ENCODE measurements around the gene GRIN2B. TPM values are rescaled to one million over a fixed set of nuclear protein-coding genes. Genes with fewer than 3 reads are reported as not detected.

GRIN2B gene
- total RNA-seq, 1 donor from 2014 or later, result under 0.01 TPM

- Histone ChIP-seq H3K9me3 (ENCODE audit: control insufficient read depth in 3 of 3, low read length in 3 of 3) (no peaks in the 10 kb centered on the region), H3K27me3 (ENCODE audit: control insufficient read depth in 3 of 3, insufficient read depth in 3 of 3, low read length in 3 of 3) (peaks cover 6 to 31% (median 9%) of the 10 kb centered on the region in 3 donors), H3K4me3 (ENCODE audit: low read length in 3 of 3) (no peak overlapping the region), H3K27ac (ENCODE audit: low read depth, low read length) (no peak overlapping the region), H3K4me1 (ENCODE audit: control insufficient read depth in 3 of 3, insufficient read depth in 3 of 3, low read length in 3 of 3) (no peaks in the 10 kb centered on the region), H3K36me3 (ENCODE audit: control insufficient read depth in 3 of 3, insufficient read depth in 3 of 3, low read length in 3 of 3) (no peaks in the 10 kb centered on the region), H3K9ac (ENCODE audit: low read depth in 1 of 3, low read length in 3 of 3) (no peak overlapping the region)
Measured at GRCh38 chr12:13961971-13962370, 19.4 kb downstream of the GRIN2B start.

GRCh38 chr12:13959131-13959723 is 22.2 kb downstream of the GRIN2B start:
- peaks cover 6 to 25% (median 9%) of the 10 kb centered on the region in 3 donors for H3K27me3 ChIP-seq (ENCODE audit: control insufficient read depth in 3 of 3, insufficient read depth in 3 of 3, low read length in 3 of 3)
- no peak overlapping the region for H3K4me3 ChIP-seq (ENCODE audit: low read length in 3 of 3)
- no peak overlapping the region for H3K9ac ChIP-seq (ENCODE audit: low read depth in 1 of 3, low read length in 3 of 3)
- no peaks in the 10 kb centered on the region for H3K9me3 ChIP-seq (ENCODE audit: control insufficient read depth in 3 of 3, low read length in 3 of 3)
- H3K4me1 ChIP-seq (ENCODE audit: control insufficient read depth in 3 of 3, insufficient read depth in 3 of 3, low read length in 3 of 3), result no peaks in the 10 kb centered on the region
- H3K36me3 ChIP-seq (ENCODE audit: control insufficient read depth in 3 of 3, insufficient read depth in 3 of 3, low read length in 3 of 3), result no peaks in the 10 kb centered on the region
- H3K27ac ChIP-seq (ENCODE audit: low read depth, low read length), result no peak overlapping the region

GRCh38 chr12:13957576-13957975 is 23.8 kb downstream of the GRIN2B start:
- no peaks in the 10 kb centered on the region for H3K4me1 ChIP-seq (ENCODE audit: control insufficient read depth in 3 of 3, insufficient read depth in 3 of 3, low read length in 3 of 3)
- no peak overlapping the region for H3K4me3 ChIP-seq (ENCODE audit: low read length in 3 of 3)
- peaks cover 6 to 18% (median 7%) of the 10 kb centered on the region in 3 donors for H3K27me3 ChIP-seq (ENCODE audit: control insufficient read depth in 3 of 3, insufficient read depth in 3 of 3, low read length in 3 of 3)
- H3K36me3 ChIP-seq (ENCODE audit: control insufficient read depth in 3 of 3, insufficient read depth in 3 of 3, low read length in 3 of 3), result no peaks in the 10 kb centered on the region
- H3K9ac ChIP-seq (ENCODE audit: low read depth in 1 of 3, low read length in 3 of 3), result no peak overlapping the region
- H3K27ac ChIP-seq (ENCODE audit: low read depth, low read length), result no peak overlapping the region
- H3K9me3 ChIP-seq (ENCODE audit: control insufficient read depth in 3 of 3, low read length in 3 of 3), result no peaks in the 10 kb centered on the region

- Histone ChIP-seq H3K4me3 (ENCODE audit: low read length in 3 of 3) (no peak overlapping the region), H3K9ac (ENCODE audit: low read depth in 1 of 3, low read length in 3 of 3) (no peak overlapping the region), H3K36me3 (ENCODE audit: control insufficient read depth in 3 of 3, insufficient read depth in 3 of 3, low read length in 3 of 3) (no peaks in the 10 kb centered on the region), H3K27ac (ENCODE audit: low read depth, low read length) (no peak overlapping the region), H3K9me3 (ENCODE audit: control insufficient read depth in 3 of 3, low read length in 3 of 3) (no peaks in the 10 kb centered on the region), H3K4me1 (ENCODE audit: control insufficient read depth in 3 of 3, insufficient read depth in 3 of 3, low read length in 3 of 3) (no peaks in the 10 kb centered on the region), H3K27me3 (ENCODE audit: control insufficient read depth in 3 of 3, insufficient read depth in 3 of 3, low read length in 3 of 3) (peaks cover 2 to 9% (median 6%) of the 10 kb centered on the region in 3 donors)
Measured at GRCh38 chr12:13956060-13956590, 25.3 kb downstream of the GRIN2B start.

GRCh38 chr12:13952096-13952495 is 29.3 kb downstream of the GRIN2B start:
- H3K27me3 ChIP-seq (ENCODE audit: control insufficient read depth in 3 of 3, insufficient read depth in 3 of 3, low read length in 3 of 3), result peaks cover 0 to 2% (median 0%) of the 10 kb centered on the region in 3 donors
- no peaks in the 10 kb centered on the region for H3K36me3 ChIP-seq (ENCODE audit: control insufficient read depth in 3 of 3, insufficient read depth in 3 of 3, low read length in 3 of 3)
- no peaks in the 10 kb centered on the region for H3K4me1 ChIP-seq (ENCODE audit: control insufficient read depth in 3 of 3, insufficient read depth in 3 of 3, low read length in 3 of 3)
- no peaks in the 10 kb centered on the region for H3K9me3 ChIP-seq (ENCODE audit: control insufficient read depth in 3 of 3, low read length in 3 of 3)
- H3K27ac ChIP-seq (ENCODE audit: low read depth, low read length), result no peak overlapping the region
- H3K9ac ChIP-seq (ENCODE audit: low read depth in 1 of 3, low read length in 3 of 3), result no peak overlapping the region
- H3K4me3 ChIP-seq (ENCODE audit: low read length in 3 of 3), result no peak overlapping the region

- H3K9me3 ChIP-seq (ENCODE audit: control insufficient read depth in 3 of 3, low read length in 3 of 3), result no peaks in the 10 kb centered on the region
- peaks cover 0 to 2% (median 0%) of the 10 kb centered on the region in 3 donors for H3K27me3 ChIP-seq (ENCODE audit: control insufficient read depth in 3 of 3, insufficient read depth in 3 of 3, low read length in 3 of 3)
- no peak overlapping the region for H3K9ac ChIP-seq (ENCODE audit: low read depth in 1 of 3, low read length in 3 of 3)
- no peak overlapping the region for H3K4me3 ChIP-seq (ENCODE audit: low read length in 3 of 3)
- no peaks in the 10 kb centered on the region for H3K4me1 ChIP-seq (ENCODE audit: control insufficient read depth in 3 of 3, insufficient read depth in 3 of 3, low read length in 3 of 3)
- H3K27ac ChIP-seq (ENCODE audit: low read depth, low read length), result no peak overlapping the region
- H3K36me3 ChIP-seq (ENCODE audit: control insufficient read depth in 3 of 3, insufficient read depth in 3 of 3, low read length in 3 of 3), result no peaks in the 10 kb centered on the region
Measured at GRCh38 chr12:13950502-13950901, 30.9 kb downstream of the GRIN2B start.

GRCh38 chr12:13948621-13949020 is 32.8 kb downstream of the GRIN2B start:
- Histone ChIP-seq H3K27me3 (ENCODE audit: control insufficient read depth in 3 of 3, insufficient read depth in 3 of 3, low read length in 3 of 3) (peaks cover 0 to 2% (median 0%) of the 10 kb centered on the region in 3 donors), H3K9me3 (ENCODE audit: control insufficient read depth in 3 of 3, low read length in 3 of 3) (no peaks in the 10 kb centered on the region), H3K4me3 (ENCODE audit: low read length in 3 of 3) (no peak overlapping the region), H3K4me1 (ENCODE audit: control insufficient read depth in 3 of 3, insufficient read depth in 3 of 3, low read length in 3 of 3) (no peaks in the 10 kb centered on the region), H3K27ac (ENCODE audit: low read depth, low read length) (no peak overlapping the region), H3K9ac (ENCODE audit: low read depth in 1 of 3, low read length in 3 of 3) (no peak overlapping the region), H3K36me3 (ENCODE audit: control insufficient read depth in 3 of 3, insufficient read depth in 3 of 3, low read length in 3 of 3) (no peaks in the 10 kb centered on the region)

GRCh38 chr12:13947276-13947946 is 34.0 kb downstream of the GRIN2B start:
- Histone ChIP-seq H3K9ac (ENCODE audit: low read depth in 1 of 3, low read length in 3 of 3) (no peak overlapping the region), H3K4me3 (ENCODE audit: low read length in 3 of 3) (no peak overlapping the region), H3K27ac (ENCODE audit: low read depth, low read length) (no peak overlapping the region), H3K9me3 (ENCODE audit: control insufficient read depth in 3 of 3, low read length in 3 of 3) (no peaks in the 10 kb centered on the region), H3K4me1 (ENCODE audit: control insufficient read depth in 3 of 3, insufficient read depth in 3 of 3, low read length in 3 of 3) (no peaks in the 10 kb centered on the region), H3K36me3 (ENCODE audit: control insufficient read depth in 3 of 3, insufficient read depth in 3 of 3, low read length in 3 of 3) (no peaks in the 10 kb centered on the region), H3K27me3 (ENCODE audit: control insufficient read depth in 3 of 3, insufficient read depth in 3 of 3, low read length in 3 of 3) (peaks cover 0 to 2% (median 0%) of the 10 kb centered on the region in 3 donors)

- Histone ChIP-seq H3K4me1 (ENCODE audit: control insufficient read depth in 3 of 3, insufficient read depth in 3 of 3, low read length in 3 of 3) (no peaks in the 10 kb centered on the region), H3K9ac (ENCODE audit: low read depth in 1 of 3, low read length in 3 of 3) (no peak overlapping the region), H3K27me3 (ENCODE audit: control insufficient read depth in 3 of 3, insufficient read depth in 3 of 3, low read length in 3 of 3) (peaks cover 0 to 2% (median 0%) of the 10 kb centered on the region in 3 donors), H3K27ac (ENCODE audit: low read depth, low read length) (no peak overlapping the region), H3K36me3 (ENCODE audit: control insufficient read depth in 3 of 3, insufficient read depth in 3 of 3, low read length in 3 of 3) (no peaks in the 10 kb centered on the region), H3K4me3 (ENCODE audit: low read length in 3 of 3) (no peak overlapping the region), H3K9me3 (ENCODE audit: control insufficient read depth in 3 of 3, low read length in 3 of 3) (no peaks in the 10 kb centered on the region)
Measured at GRCh38 chr12:13945641-13946040, 35.8 kb downstream of the GRIN2B start.

- Histone ChIP-seq H3K36me3 (ENCODE audit: control insufficient read depth in 3 of 3, insufficient read depth in 3 of 3, low read length in 3 of 3) (no peaks in the 10 kb centered on the region), H3K9ac (ENCODE audit: low read depth in 1 of 3, low read length in 3 of 3) (no peak overlapping the region), H3K4me3 (ENCODE audit: low read length in 3 of 3) (no peak overlapping the region), H3K9me3 (ENCODE audit: control insufficient read depth in 3 of 3, low read length in 3 of 3) (no peaks in the 10 kb centered on the region), H3K27ac (ENCODE audit: low read depth, low read length) (no peak overlapping the region), H3K27me3 (ENCODE audit: control insufficient read depth in 3 of 3, insufficient read depth in 3 of 3, low read length in 3 of 3) (peaks cover 0 to 2% (median 0%) of the 10 kb centered on the region in 3 donors), H3K4me1 (ENCODE audit: control insufficient read depth in 3 of 3, insufficient read depth in 3 of 3, low read length in 3 of 3) (no peaks in the 10 kb centered on the region)
Measured at GRCh38 chr12:13945236-13945635, 36.2 kb downstream of the GRIN2B start.

All from skeletal muscle tissue (tissue), 4 donors.